ENCODE results near the gene RANBP1.
A peak's percentile ranks its signal among the peaks of the same experiment; 100 is the strongest.

The RANBP1 gene

DNA sequence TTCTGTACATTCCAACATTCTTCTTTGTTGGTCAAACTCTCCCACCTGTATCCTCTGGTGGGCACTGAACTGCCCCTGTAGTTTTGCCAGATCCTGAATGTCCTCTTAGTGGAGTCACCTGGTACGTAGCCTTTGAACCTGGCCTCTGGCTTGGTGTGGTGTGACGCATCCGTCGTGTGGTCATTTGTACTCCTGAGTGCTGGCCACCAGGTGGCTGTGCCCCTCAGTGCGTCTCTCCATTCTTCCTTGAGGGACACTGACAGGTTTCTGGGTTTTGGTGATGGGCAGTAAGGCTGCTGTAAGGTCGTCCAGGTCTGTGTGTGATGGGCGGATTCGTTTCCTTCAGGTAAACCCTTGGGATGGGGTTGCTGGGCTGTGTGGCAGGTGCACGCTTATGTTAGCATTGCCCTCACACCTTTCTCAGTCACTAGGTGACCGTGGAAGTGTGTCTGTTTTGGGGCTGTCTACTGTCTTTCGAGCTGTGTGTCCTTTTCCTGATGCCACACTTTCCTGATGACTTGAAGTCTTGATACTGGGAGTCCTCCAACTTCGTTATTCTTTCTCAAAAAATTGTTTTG, 13.6 kb upstream of the RANBP1 start:
- ChIA-PET POLR2A (ENCODE audit: low non-redundant PET) (no interaction called here), CTCF (no interaction called here)
- no peak overlapping the region for H3K27ac ChIP-seq
- TF ChIP-seq, protein P1, sequence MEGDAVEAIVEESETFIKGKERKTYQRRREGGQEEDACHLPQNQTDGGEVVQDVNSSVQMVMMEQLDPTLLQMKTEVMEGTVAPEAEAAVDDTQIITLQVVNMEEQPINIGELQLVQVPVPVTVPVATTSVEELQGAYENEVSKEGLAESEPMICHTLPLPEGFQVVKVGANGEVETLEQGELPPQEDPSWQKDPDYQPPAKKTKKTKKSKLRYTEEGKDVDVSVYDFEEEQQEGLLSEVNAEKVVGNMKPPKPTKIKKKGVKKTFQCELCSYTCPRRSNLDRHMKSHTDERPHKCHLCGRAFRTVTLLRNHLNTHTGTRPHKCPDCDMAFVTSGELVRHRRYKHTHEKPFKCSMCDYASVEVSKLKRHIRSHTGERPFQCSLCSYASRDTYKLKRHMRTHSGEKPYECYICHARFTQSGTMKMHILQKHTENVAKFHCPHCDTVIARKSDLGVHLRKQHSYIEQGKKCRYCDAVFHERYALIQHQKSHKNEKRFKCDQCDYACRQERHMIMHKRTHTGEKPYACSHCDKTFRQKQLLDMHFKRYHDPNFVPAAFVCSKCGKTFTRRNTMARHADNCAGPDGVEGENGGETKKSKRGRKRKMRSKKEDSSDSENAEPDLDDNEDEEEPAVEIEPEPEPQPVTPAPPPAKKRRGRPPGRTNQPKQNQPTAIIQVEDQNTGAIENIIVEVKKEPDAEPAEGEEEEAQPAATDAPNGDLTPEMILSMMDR (conservative IDR thresholded peaks at IDR 0.05; ENCODE audit: low read depth) = no peak
- DNase-seq (ENCODE audit: low spot score) = no peak

DNA sequence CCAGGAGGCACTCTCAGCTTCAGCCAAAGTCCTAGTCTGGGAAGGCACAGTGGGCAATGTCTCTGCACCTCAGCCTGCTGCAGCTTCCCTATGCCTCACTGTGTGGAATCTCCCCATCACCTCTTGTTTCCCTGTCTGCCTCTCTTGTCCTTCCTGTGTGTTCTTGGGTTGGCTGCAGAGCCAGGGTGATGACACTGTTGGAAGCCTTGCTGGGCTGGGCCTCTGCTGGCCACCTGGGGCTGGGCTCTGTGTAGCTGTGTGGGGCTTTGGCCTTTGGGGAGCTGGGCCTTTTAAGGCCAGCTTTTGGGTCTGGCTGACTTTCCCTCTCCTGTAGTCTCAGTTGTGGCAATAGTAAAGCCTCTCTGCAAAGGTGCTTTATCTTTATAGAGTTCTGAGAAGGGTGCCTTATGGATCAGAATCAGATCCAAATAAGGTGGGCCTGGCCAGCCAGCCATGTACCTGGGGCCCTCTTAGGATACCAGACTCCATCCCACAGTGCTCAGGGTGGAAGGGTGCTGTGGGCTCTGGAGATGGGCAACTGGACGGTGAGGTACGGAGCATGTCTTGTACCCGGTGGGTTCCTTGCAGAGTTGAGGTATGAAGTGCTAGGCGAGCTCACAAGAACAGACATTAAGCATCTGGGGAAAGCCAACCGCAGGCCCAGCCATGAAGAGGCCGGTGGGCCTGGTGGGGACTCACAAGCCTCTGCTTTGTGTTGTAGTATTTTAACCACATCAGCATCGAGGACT, 10.3 kb upstream of the RANBP1 start:
- TF ChIP-seq, protein P1 (conservative IDR thresholded peaks at IDR 0.05; ENCODE audit: low read depth) = no peak
- peak overlapping the region; percentile 87 for H3K27ac ChIP-seq

DNA sequence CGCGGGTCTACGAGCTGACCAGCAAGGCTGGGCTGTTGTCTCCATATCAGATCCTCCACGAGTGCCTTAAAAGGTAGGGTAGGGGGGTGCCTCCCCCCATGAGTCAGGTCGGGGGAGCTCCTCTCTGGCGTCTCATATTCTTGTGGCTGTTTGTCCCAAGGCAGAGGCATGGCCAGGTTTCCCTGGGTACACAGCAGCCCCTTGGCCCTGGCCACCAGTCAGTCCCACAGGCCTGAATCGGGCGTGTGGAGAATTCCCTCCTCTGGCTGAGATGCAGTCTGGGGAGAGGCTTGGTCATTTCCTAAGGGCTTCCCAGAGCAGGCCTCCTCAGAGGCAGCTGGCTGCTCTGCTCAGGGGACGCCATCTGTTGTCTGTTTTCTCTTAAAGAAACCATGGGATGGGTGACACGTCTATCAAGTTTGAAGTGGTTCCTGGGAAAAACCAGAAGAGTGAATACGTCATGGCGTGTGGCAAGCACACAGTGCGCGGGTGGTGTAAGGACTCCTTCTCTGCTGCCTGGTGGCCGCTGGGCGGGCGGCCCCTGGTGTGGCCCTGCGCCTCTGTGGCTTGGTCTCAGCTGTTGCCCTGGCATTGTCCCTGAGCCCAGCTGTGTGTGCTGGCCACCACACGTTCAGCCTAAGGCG, 9.6 kb upstream of the RANBP1 start:
- no peak for DNase-seq (ENCODE audit: low spot score)
- TF ChIP-seq, protein P1 (conservative IDR thresholded peaks at IDR 0.05; ENCODE audit: low read depth) = no peak
- POLR2A ChIA-PET (ENCODE audit: low non-redundant PET) = no interaction called here
- H3K27ac ChIP-seq = peak overlapping the region; percentile 87
- CTCF ChIA-PET = interaction anchor here (0.6 kb wide), 1 partner anchor 149 kb away, joined by 3 read pairs; no protein-coding TSS in a partner anchor

More for the DNA sequence above, 10.3 kb upstream of the RANBP1 start:
- no peak for DNase-seq (ENCODE audit: low spot score)
- ChIA-PET CTCF (interaction anchor here (0.6 kb wide), 2 partner anchors 149 to 404 kb away, joined by 3 to 4 read pairs; no protein-coding TSS in a partner anchor), POLR2A (ENCODE audit: low non-redundant PET) (no interaction called here)

DNA sequence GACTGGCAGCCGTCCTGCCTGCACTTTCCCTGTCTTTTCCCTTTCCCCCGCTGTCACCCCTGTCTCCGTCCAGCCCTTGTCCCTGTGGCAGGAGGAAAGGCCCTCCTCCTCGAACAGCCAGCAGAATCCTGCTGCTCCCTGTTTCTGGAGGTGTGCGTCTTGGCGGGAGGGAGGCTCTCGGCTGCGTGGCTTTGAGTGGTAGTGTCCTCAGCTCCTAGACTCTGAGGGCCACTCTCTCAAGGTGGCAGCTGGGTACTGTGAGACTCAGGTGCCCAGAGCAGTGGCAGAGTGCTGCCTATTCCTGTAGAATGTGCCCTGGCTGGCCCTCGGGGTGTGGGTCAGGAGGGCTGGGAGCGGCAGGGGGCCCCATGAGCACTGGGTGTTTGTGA, 9.1 kb upstream of the RANBP1 start:
- ChIA-PET POLR2A (ENCODE audit: low non-redundant PET) (interaction anchor here (0.5 kb wide), 1 partner anchor 148 kb away, joined by 3 read pairs; no protein-coding TSS in a partner anchor), CTCF (no interaction called here)
- TF ChIP-seq, protein P1 (conservative IDR thresholded peaks at IDR 0.05; ENCODE audit: low read depth) = no peak
- no peak for DNase-seq (ENCODE audit: low spot score)
- peak overlapping the region; percentile 87 for H3K27ac ChIP-seq

DNA sequence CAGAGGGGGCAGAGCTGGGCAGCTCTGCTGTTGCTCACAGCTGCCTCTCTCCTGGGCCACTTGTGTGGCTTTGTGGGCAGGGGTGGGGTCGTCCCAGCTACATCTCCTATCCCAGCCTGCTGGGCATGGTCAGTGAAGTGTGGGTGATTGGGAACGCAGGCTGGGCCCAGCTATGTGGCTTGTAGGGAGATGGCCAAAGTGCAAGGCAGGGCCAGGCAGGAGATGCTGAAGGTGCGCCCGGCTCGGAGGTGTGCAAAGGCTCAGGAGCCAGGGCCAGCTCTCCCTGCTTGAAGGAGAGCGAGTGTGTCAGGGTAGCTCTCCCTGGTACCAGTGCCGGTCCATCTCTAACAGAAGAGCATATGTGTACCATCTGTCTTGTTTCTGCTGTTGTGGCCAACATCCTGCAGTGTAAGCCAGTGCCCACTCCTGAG, 8.4 kb upstream of the RANBP1 start:
- CTCF ChIA-PET = no interaction called here
- TF ChIP-seq, protein P1 (conservative IDR thresholded peaks at IDR 0.05; ENCODE audit: low read depth) = no peak
- DNase-seq (ENCODE audit: low spot score) = no peak
- POLR2A ChIA-PET (ENCODE audit: low non-redundant PET) = interaction anchor here (0.5 kb wide), 1 partner anchor 149 kb away, joined by 3 read pairs; no protein-coding TSS in a partner anchor
- H3K27ac ChIP-seq = peak overlapping the region; percentile 87

DNA sequence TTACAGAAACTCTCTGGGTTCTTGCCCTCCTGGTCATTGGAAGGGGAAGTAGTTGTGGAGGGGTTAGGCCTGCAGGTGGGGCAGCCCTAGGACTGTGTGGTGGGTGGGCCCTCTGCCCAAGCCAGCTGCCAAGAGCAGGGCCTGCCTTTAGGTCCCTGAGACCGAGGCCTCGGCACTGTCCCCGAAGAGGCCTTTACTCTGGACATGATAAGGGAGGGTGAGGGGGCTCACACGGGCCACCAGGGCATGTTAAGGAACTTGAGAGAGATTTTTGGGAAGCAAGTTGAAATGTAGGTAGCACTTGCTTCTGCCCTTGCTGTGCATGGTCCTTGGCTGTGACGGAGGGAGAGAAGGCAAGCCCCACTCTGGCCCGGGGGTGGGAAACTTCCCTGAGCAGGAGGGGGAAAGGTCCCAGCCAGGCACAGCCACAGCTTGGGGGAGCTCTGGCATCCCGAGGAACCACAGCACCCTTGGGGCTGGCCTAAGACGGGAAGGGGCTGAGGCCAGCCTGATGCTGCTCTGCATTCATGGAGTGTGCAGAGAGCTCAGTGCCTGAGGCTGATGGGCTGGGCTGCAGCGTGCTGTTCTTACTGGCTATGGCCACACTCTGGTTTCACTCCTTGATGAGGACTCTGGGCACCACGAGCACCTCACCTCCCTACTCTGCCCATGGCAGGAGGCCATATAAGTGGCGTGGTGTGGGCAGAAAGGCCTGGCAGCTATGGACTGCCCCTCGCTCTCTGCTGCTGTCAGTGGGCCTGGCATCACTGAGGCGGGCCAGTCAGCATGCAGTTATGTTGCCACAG, 7.8 kb upstream of the RANBP1 start:
- ChIA-PET CTCF (no interaction called here), POLR2A (ENCODE audit: low non-redundant PET) (no interaction called here)
- TF ChIP-seq, protein P1 (conservative IDR thresholded peaks at IDR 0.05; ENCODE audit: low read depth) = no peak
- DNase-seq (ENCODE audit: low spot score) = no peak
- peak overlapping the region; percentile 87 for H3K27ac ChIP-seq

Measured in RWPE1 (cell line).